SW 1271 (cell line): Measurements from ENCODE around the gene OPN1MW.
A peak's percentile ranks its signal among the peaks of the same experiment; 100 is the strongest.
"Not testable (repeated sequence)": the region's sequence is repeated elsewhere in the genome, so short reads cannot be mapped to it uniquely, and the experiment has no call there.

Experiments used
- DNase-seq, 2 experiments: peaks; one replicate each; lab custom pipeline; 2025; lab: John Stamatoyannopoulos, UW

The OPN1MW gene

DNA sequence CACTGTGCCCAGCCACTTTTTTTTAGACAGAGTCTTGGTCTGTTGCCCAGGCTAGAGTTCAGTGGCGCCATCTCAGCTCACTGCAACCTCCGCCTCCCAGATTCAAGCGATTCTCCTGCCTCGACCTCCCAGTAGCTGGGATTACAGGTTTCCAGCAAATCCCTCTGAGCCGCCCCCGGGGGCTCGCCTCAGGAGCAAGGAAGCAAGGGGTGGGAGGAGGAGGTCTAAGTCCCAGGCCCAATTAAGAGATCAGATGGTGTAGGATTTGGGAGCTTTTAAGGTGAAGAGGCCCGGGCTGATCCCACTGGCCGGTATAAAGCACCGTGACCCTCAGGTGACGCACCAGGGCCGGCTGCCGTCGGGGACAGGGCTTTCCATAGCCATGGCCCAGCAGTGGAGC is at the start of gene OPN1MW:
Gene OPN1MW, plus strand, starts transcription at position 301 of the 400 bp plus-strand sequence. Its CDS starts 82 bp downstream, at position 383.
- DNase-seq: not testable (repeated sequence)

DNA sequence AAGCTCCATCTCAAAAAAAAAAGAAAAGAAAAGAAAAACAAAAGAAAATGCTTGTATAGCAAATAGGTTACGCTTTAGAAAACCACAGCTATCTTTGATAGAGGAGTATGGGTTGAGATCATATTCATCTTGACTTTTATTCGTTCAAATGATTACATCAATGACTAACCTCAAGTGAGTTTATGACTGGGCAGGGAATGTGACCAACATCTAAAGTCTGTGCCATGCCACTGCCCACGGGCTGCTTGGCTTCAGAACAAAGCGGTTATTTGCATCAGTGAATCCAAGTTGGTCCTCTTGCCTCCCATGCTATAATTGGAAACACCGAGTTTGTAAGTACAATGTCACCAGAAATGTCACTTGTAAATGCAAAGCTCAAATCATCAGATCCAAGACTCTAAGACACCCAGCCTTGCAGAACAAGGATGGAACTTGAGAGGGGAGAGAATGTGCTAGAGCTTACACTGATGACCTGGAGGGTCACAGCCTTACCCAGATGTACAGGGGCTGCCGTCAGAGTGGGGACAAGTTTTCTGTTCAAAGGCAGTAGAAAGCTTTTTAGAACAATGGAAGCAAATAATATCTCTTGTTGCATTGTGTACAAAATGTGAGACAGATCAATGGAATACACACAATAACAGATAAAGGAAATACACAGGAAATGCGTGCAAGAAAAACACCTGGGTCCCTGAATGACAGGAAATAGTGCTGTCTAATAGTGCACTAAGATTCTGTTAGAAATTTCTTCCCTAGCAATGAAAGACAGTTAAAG is 46.8 kb upstream of the OPN1MW start:
- no peak for DNase-seq

DNA sequence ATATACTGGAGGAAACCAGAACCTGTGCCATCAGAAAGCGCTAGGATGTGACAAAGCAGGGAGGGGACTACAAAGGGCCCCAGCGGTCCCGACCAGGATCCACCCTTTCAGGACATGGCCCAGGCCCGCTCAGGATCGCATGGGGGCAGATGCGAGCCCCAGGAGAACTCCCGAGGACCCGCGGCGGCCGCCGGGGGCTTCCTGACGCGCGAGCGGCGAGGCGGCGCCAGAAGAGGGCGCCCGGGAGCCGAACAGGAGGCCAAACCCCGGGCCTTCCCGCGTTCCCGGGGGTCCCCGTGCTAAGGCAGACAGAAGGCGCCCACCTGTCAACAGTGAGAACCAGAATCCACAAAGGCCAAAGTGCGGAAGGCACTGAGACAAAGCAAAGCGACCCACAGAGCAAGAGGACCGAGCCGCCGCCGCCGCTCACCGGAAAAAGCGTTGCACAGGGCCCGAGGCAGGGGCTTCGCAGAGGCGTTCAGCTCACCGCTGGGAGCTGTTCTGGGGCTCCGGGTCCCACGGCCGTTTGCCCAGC is 45.7 kb upstream of the OPN1MW start:
- DNase-seq: peak in 1 of 2 experiments; percentile 6

DNA sequence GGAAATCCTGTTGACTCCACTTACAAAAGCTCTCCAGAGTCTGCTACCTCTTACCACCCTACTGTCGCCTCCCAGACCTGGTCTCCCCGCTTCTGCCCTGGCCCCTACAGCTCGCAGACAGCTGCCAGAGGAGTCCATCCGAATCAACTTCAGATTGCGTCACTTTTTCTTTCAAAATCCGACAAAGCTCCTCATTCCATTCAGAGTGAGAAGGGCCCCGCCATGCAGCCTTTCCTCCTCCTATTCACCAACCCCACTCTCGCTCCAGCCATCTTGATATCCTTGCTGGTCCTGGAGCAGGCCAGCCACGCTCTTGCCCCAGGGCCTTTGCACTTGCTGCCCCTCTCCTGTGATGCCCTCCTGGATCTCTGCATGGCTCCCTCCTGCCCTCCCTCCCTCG is 43.5 kb upstream of the OPN1MW start:
- no peak for DNase-seq

DNA sequence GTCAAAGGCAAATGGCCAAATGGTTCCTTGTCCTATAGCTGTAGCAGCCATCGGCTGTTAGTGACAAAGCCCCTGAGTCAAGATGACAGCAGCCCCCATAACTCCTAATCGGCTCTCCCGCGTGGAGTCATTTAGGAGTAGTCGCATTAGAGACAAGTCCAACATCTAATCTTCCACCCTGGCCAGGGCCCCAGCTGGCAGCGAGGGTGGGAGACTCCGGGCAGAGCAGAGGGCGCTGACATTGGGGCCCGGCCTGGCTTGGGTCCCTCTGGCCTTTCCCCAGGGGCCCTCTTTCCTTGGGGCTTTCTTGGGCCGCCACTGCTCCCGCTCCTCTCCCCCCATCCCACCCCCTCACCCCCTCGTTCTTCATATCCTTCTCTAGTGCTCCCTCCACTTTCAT is 42.2 kb upstream of the OPN1MW start:
- no peak for DNase-seq

DNA sequence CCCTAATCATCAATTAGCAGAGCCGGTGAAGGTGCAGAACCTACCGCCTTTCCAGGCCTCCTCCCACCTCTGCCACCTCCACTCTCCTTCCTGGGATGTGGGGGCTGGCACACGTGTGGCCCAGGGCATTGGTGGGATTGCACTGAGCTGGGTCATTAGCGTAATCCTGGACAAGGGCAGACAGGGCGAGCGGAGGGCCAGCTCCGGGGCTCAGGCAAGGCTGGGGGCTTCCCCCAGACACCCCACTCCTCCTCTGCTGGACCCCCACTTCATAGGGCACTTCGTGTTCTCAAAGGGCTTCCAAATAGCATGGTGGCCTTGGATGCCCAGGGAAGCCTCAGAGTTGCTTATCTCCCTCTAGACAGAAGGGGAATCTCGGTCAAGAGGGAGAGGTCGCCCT is 41.7 kb upstream of the OPN1MW start:
- no peak for DNase-seq

DNA sequence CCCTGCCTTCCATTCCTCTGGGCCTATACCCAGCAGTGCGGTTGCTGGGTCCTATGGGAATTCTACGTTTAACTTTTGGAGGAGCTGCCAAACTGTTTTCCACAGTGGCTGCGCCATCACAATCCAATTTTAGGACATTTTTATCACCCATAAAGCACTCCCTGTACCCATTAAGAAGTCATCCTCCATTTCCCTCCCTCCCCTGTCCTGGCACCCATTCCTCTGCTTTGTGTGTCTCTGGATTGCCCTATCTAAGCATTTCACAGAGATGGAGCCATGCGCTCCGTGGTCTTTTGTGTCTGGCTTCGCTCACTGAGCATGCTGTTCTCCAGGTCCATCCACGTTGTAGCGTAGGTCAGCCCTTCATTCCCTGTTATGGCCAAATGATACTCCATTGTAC is 40.0 kb upstream of the OPN1MW start:
- DNase-seq: no peak

DNA sequence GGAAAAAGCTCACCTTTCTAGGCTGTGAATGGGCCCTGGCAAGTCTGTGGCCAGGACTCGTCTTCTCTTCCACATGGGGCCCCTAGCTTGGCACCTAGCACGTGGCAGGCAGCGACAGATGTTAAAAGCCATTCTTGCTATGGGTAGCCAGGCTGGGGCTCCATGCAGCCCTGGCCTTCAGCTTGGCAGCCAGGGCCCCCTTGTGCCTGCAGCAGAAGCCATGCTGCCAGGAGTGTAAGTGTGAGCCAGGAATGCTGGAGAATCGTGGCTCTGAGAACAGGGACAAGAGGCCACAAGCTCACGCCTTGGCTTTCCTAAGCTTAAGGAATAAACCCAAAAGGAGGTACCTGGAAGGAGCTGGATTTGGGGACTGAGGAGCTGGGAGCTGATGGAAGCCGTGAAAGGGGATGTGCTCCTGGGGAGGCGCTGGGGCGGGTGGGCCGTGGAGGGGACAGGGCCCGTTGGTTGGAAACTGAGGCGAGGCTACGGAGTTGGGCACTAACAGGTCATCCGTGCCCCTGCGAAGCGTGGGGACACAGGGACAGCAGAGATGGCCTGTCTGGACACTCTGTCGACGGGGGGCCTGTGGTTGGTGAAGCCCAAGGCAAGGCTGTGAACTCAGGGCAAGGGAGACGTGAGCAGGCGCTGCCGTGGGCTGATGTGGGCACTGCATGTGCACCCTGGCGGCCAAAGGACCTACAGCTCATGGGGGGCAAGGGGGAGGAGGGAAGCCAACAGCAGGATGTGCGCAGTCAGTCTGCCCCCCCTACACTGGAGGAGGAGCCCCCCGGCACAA is 39.2 kb upstream of the OPN1MW start:
- no peak for DNase-seq

DNA sequence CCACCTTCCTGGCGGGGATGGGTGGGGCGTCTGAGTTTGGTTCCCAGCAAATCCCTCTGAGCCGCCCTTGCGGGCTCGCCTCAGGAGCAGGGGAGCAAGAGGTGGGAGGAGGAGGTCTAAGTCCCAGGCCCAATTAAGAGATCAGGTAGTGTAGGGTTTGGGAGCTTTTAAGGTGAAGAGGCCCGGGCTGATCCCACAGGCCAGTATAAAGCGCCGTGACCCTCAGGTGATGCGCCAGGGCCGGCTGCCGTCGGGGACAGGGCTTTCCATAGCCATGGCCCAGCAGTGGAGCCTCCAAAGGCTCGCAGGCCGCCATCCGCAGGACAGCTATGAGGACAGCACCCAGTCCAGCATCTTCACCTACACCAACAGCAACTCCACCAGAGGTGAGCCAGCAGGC is 38.4 kb upstream of the OPN1MW start, which contains the start of gene OPN1LW:
Gene OPN1LW, plus strand, starts transcription at position 234 of the 400 bp plus-strand sequence. Its CDS starts 41 bp downstream, at position 275.
- not testable (repeated sequence) for DNase-seq

DNA sequence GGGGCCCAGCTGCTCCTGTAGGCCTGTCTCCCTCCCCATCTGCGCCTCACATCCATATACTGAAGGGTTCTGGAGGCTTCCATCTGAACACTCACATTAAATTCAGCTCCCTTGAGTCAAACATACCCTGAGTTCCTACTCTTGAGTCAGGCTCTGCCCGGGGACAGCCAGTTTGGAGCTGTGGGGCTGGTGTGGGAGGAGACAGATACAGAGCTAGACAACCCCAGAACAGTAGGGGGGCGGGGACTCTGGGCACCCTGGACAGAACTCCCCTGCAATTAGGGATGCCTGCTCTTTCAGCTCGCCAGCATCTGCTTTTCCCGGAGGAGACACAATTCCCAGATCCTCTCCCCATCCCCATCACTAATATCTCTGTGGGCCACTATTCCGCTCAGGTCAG is 31.4 kb upstream of the OPN1MW start:
- not testable (repeated sequence) for DNase-seq

DNA sequence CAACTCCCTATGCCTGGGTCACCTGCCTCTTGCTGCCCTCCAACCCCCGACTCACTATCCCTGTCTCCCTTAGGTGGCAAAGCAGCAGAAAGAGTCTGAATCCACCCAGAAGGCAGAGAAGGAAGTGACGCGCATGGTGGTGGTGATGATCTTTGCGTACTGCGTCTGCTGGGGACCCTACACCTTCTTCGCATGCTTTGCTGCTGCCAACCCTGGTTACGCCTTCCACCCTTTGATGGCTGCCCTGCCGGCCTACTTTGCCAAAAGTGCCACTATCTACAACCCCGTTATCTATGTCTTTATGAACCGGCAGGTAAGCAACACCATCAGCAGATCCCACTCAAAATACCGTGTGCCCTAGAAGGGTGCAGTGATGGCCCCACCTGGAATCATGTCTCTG is 26.2 kb upstream of the OPN1MW start:
- DNase-seq: not testable (repeated sequence)

DNA sequence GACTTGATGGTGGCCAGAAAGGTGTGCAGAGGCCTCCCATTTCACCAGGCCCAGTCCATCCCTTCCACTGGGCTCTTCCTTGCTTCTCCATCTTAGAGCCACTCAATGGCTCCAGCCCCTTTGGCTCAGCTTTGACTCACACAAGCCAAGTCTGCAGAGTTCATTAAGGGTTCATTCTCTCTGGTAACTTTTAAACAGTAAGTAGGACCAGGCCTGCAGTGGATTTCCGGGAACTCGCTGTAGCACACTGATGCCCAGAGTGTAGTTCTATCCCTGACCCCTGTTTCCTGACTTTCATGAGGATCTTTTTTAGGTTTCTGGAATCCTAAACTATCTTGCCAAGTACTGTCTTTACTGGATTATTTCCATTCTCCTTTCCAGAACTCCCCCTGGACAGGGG is 25.2 kb upstream of the OPN1MW start:
- not testable (repeated sequence) for DNase-seq

DNA sequence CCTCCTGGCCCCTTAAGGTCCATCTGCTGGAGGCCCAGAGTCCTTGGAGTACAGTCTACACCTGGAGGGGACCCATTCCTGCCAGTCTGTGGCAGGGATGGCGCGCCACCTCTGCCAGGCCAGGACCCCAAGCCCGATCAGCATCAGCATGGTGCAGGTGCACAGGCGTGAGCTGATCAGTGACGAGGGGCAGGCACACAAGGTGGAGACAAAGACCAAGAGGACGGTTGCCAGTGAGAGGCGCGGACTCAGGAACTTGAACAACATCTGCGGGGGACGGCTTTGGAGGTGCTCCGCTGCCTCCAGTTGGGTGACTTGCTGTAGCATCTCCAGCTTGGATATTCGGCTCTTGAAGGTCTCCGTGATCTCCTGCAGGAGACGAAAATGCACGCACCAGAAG is 23.1 kb upstream of the OPN1MW start:
- not testable (repeated sequence) for DNase-seq

DNA sequence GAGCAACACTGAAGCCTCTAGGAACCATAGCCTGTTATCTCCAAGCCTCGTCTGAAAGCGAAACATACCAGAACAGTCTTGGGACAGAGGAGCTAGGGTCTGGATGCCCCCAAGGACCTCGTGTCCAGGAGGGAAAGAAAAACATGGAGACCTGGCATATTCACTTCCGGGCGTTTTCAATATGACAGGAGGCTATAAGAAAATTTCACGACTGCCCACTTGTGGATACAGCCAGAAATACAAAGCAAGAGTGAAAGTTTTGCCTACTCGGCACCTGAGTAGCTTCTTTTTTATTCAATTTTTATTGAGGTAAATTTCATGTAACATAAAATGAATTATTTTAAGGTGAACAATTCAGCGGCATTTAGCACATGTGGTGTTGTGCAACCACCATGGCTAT is 17.5 kb upstream of the OPN1MW start:
- DNase-seq: not testable (repeated sequence)

DNA sequence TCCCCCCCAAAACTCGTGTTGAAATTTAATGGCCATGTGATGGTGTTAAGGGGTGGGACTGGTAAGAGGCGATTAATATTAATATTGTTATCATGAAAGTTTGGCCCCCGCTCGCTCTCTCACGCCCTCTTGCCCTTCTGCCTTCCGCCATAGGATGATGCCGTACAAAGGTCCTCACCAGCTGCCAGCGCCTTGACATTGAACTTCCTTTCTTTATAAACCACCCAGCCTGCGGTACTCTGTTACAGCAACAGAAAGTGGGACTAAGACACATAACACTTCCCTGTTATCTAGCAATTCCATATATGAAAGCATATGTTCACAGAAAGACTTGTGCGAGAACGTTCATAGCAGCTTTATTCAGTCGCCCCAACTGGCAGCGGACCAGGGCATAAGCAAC is 14.0 kb upstream of the OPN1MW start:
- DNase-seq: not testable (repeated sequence)

DNA sequence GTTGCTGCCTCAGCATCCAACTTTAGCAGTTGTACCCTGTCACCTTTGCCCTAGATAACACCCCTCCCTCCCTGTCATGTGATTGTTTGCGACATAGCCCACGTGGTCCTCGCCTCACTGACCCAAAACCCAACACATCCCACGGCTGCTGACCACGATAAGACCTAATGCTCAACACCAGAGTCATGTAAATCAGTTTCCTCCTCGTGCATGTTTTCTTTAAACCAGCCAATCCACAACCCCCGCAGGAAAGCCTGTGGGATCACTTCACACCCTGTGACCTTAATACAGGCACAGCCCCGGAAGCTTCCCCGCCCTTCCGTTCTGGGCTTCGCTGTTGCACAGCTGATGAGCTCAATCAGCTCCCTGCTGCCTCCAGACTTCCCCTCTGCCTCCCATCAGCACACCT is 9.9 kb upstream of the OPN1MW start:
- DNase-seq: not testable (repeated sequence)

DNA sequence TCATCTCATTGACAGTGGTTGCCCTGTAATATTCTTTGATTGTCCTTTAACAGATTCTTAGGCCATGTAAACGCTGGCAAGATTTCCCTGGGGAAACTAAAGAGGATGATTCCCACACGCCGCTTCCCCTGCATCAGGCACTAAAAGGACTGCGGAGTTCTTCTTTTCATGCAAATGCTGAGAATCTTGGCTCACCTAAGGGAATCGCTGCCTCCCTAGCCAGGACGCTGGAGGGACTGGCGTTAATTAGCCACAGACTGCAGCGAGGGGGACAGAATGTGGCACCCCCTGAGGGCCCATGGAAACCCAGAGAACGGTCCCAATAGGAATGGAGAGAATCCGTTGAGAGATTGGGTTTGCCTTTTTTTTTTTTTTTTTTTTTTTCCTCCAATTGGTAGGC is 8.0 kb upstream of the OPN1MW start:
- not testable (repeated sequence) for DNase-seq

DNA sequence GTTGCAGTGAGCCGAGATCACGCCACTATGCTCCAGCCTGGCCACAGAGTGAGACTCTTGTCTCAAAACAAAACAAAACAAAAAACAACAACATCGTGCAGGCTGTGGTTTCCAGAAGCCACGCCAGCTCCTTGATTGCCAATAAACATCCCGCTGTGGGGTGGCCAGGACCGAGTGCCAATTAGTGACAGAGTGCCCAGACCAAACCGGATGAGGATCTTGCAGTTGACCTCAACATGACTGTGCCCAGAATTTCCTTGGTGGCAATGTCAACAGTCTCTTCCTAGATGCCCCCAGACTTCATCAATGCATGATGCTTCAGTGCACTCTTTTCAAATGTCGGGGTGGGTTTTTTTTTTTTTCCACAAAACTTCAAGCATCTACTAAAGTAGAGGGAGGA is 1.4 kb downstream of the OPN1MW start:
- DNase-seq: not testable (repeated sequence)

DNA sequence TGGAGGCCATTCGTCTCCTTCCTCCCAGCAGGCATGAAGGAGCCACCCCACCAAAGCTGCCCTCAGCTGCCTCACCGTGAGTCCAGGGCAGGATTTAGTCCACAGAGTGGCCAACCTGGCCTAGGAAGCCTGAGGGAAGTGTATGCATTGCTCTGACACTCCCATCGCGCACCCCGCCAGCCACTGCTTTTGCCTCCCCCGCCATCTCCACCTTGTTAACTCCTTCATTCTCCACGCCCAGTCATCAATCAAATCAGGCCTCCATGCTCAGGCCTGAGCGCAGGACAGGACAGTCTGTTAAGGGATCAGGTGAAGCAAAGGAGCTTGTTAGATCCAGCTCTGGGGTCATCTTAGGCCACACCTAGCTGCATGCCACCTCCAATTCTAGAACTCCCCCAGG is 10.4 kb downstream of the OPN1MW start:
- not testable (repeated sequence) for DNase-seq

DNA sequence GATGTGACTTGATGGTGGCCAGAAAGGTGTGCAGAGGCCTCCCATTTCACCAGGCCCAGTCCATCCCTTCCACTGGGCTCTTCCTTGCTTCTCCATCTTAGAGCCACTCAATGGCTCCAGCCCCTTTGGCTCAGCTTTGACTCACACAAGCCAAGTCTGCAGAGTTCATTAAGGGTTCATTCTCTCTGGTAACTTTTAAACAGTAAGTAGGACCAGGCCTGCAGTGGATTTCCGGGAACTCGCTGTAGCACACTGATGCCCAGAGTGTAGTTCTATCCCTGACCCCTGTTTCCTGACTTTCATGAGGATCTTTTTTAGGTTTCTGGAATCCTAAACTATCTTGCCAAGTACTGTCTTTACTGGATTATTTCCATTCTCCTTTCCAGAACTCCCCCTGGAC is 11.9 kb downstream of the OPN1MW start:
- not testable (repeated sequence) for DNase-seq

DNA sequence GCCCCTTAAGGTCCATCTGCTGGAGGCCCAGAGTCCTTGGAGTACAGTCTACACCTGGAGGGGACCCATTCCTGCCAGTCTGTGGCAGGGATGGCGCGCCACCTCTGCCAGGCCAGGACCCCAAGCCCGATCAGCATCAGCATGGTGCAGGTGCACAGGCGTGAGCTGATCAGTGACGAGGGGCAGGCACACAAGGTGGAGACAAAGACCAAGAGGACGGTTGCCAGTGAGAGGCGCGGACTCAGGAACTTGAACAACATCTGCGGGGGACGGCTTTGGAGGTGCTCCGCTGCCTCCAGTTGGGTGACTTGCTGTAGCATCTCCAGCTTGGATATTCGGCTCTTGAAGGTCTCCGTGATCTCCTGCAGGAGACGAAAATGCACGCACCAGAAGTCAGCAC is 14.1 kb downstream of the OPN1MW start:
- not testable (repeated sequence) for DNase-seq

DNA sequence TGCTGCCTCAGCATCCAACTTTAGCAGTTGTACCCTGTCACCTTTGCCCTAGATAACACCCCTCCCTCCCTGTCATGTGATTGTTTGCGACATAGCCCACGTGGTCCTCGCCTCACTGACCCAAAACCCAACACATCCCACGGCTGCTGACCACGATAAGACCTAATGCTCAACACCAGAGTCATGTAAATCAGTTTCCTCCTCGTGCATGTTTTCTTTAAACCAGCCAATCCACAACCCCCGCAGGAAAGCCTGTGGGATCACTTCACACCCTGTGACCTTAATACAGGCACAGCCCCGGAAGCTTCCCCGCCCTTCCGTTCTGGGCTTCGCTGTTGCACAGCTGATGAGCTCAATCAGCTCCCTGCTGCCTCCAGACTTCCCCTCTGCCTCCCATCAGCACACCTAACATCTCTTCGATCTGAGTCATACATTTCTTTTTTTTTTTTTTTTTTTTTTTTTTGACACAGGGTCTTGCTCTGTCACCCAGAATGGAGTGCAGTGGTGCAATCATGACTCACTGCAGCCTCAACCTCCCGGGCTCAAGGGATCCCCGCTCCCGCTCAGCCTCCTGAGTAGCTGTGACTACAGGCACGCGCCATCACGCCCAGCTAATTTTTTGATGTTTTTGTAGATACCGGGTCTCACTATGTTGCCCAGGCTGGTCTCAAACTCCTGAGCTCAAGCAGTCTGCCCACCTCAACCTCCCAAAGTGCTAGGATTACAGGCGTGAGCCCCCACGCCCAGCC is 27.4 kb downstream of the OPN1MW start:
- not testable (repeated sequence) for DNase-seq
